GM23338 (cell line): ENCODE results near the gene MYRF. TPM values are rescaled to one million over a fixed set of nuclear protein-coding genes. Genes with fewer than 3 reads are reported as not detected.

Experiments used
- ATAC-seq: fragments of 200-7000 bp; cut with Tn5 transposase; 3 replicates; pipeline ENCODE4 v1.9.1; 2020
- DNase-seq: peaks from one replicate; pipeline ENCODE4 v3.0.0-alpha.2; 2015; ENCODE audit warnings: low spot score
- H2AFZ ChIP-seq: fragments of 200-600 bp; sonication (generic); 2 replicates; pipeline ENCODE4 v1.8.0; 2016; ENCODE audit warnings: antibody characterized with exemption, mild to moderate bottlenecking, moderate library complexity
- H3F3A ChIP-seq: fragments of 200-600 bp; sonication (generic); replicated peaks from 2 replicates; pipeline ENCODE4 v1.8.0; 2017; ENCODE audit warnings: antibody characterized with exemption, mixed run types, low read depth
- H3K27ac ChIP-seq: fragments of 200-600 bp; sonication (generic); 2 replicates; pipeline ENCODE4 v1.6.1; 2016; ENCODE audit warnings: low read depth
- H3K27me3 ChIP-seq: fragments of 200-600 bp; sonication (generic); 2 replicates; pipeline ENCODE4 v1.8.0; 2016; ENCODE audit warnings: mild to moderate bottlenecking, mixed run types, moderate library complexity; ENCODE audit not compliant: insufficient read depth
- H3K36me3 ChIP-seq: fragments of 200-600 bp; sonication (generic); 2 replicates; pipeline ENCODE4 v1.8.0; 2016; ENCODE audit warnings: mild to moderate bottlenecking; ENCODE audit not compliant: insufficient read depth
- H3K4me1 ChIP-seq: fragments of 200-600 bp; sonication (generic); 2 replicates; pipeline ENCODE4 v1.8.0; 2016; ENCODE audit warnings: mild to moderate bottlenecking, moderate library complexity; ENCODE audit not compliant: insufficient read depth
- H3K4me2 ChIP-seq: fragments of 200-600 bp; sonication (generic); 2 replicates; pipeline ENCODE4 v1.7.1; 2017; ENCODE audit warnings: mixed run types
- H3K4me3 ChIP-seq: fragments of 200-600 bp; sonication (generic); 2 replicates; pipeline ENCODE4 v1.6.1; 2016; ENCODE audit warnings: mixed run types
- H3K79me2 ChIP-seq: fragments of 200-600 bp; sonication (generic); replicated peaks from 2 replicates; pipeline ENCODE4 v1.8.0; 2017; ENCODE audit warnings: mild to moderate bottlenecking; ENCODE audit not compliant: insufficient read depth
- H3K9me2 ChIP-seq: fragments of 200-600 bp; sonication (generic); 2 replicates; pipeline ENCODE4 v1.8.0; 2017; ENCODE audit not compliant: insufficient read depth
- H4K20me1 ChIP-seq: fragments of 200-600 bp; sonication (generic); replicated peaks from 2 replicates; pipeline ENCODE4 v1.8.0; 2017; ENCODE audit warnings: mild to moderate bottlenecking; ENCODE audit not compliant: insufficient read depth
- H3K27ac Mint-ChIP-seq: 2 replicates; pipeline ENCODE4 v1.8.0; 2020; ENCODE audit warnings: inconsistent platforms, mild to moderate bottlenecking, moderate library complexity, mixed read lengths
- H3K27me3 Mint-ChIP-seq: 3 replicates; pipeline ENCODE4 v1.8.0; 2022; ENCODE audit warnings: low read depth, mild to moderate bottlenecking, moderate library complexity, mixed read lengths, inconsistent platforms; ENCODE audit not compliant: insufficient read depth, poor library complexity
- H3K36me3 Mint-ChIP-seq: 3 replicates; pipeline ENCODE4 v1.8.0; 2021; ENCODE audit warnings: low read depth, mild to moderate bottlenecking, inconsistent platforms, moderate library complexity, mixed read lengths
- H3K4me1 Mint-ChIP-seq: 3 replicates; pipeline ENCODE4 v1.8.0; 2020; ENCODE audit warnings: mild to moderate bottlenecking, inconsistent platforms, mixed read lengths
- H3K4me3 Mint-ChIP-seq: 3 replicates; pipeline ENCODE4 v1.8.0; 2021; ENCODE audit warnings: moderate library complexity, mild to moderate bottlenecking, inconsistent platforms, mixed read lengths
- H3K9me3 Mint-ChIP-seq: 3 replicates; pipeline ENCODE4 v1.8.0; 2020; ENCODE audit warnings: moderate library complexity, mild to moderate bottlenecking, inconsistent platforms, mixed read lengths
- CREB1 ChIP-seq: fragments of 250-450 bp; sonication (Bioruptor Pico); IDR thresholded peaks from 2 replicates; pipeline ENCODE4 v1.5.0; 2020; ENCODE audit warnings: low read depth, mild to moderate bottlenecking, moderate library complexity
- CTCF ChIP-seq, 2 experiments: fragments of 200-600 bp in 1 of 2; sonication (generic) in 1 of 2; conservative IDR thresholded peaks; 2 replicates each; pipeline versions ENCODE4 v1.5.1 to v1.6.1; 2016 to 2017; ENCODE audit warnings: antibody characterized with exemption in 2 of 2, low read depth in 2 of 2, mild to moderate bottlenecking in 2 of 2, moderate library complexity in 1 of 2
- ETS1 ChIP-seq: IDR thresholded peaks from 2 replicates; pipeline ENCODE4 v1.6.1; 2016; ENCODE audit warnings: antibody characterized with exemption
- EZH2phosphoT487 ChIP-seq: fragments of 200-600 bp; sonication (generic); IDR thresholded peaks from one replicate; pipeline ENCODE4 v1.8.1; 2018; ENCODE audit warnings: antibody characterized with exemption; ENCODE audit not compliant: unreplicated experiment
- NANOG ChIP-seq: IDR thresholded peaks from 2 replicates; pipeline ENCODE4 v1.6.1; 2016; ENCODE audit warnings: antibody characterized with exemption, borderline replicate concordance
- POLR2AphosphoS5 ChIP-seq: IDR thresholded peaks from 2 replicates; pipeline ENCODE4 v1.6.1; 2016; ENCODE audit warnings: antibody characterized with exemption, low read depth
- REST ChIP-seq: IDR thresholded peaks from one replicate; pipeline ENCODE4 v1.6.1; 2018; ENCODE audit warnings: antibody characterized with exemption; ENCODE audit not compliant: unreplicated experiment
- STAT1 ChIP-seq: IDR thresholded peaks from one replicate; pipeline ENCODE4 v1.6.1; 2016; ENCODE audit warnings: antibody characterized with exemption; ENCODE audit not compliant: unreplicated experiment
- ZNF331 ChIP-seq: fragments of 250-450 bp; sonication (Bioruptor Pico); IDR thresholded peaks from 2 replicates; pipeline ENCODE4 v1.5.0; 2020; ENCODE audit warnings: low read depth, mild to moderate bottlenecking, moderate library complexity
- ZNF462 ChIP-seq: fragments of 250-450 bp; sonication (Bioruptor Pico); IDR thresholded peaks from 2 replicates; pipeline ENCODE4 v1.5.0; 2020; ENCODE audit warnings: mild to moderate bottlenecking, moderate library complexity
- polyA plus RNA-seq: library from polyadenylated mRNA; unstranded; fragments of >200 nt; fragmentation: Nextera tagmentation; extraction: Ambion mirVana; gene quantifications from 2 replicates; pipeline ENCODE4 v1.2.1, GENCODE V29; 2016
- total RNA-seq: library from RNA; depleted of rRNA; stranded (reverse); fragments of >200 nt; shearing (Covaris generic); gene quantifications from 2 replicates; pipeline ENCODE4 v1.2.3, GENCODE V29; 2014

MYRF gene
- total and polyA plus RNA-seq, 2 experiments from 2014 or later, result 1.9 to 5.5 TPM

GRCh38 chr11:61795876-61796526 lies 43.6 kb downstream of the MYRF start:
- no peak overlapping the region for H3K4me2 ChIP-seq
- H3K27ac ChIP-seq, result no peak overlapping the region
- H3K36me3 ChIP-seq, result peaks cover 4% of the 10 kb centered on the region
- no peak overlapping the region for H2AFZ ChIP-seq
- peaks cover 4% of the 10 kb centered on the region for H3K27me3 Mint-ChIP-seq
- H3K4me3 ChIP-seq, result no peak overlapping the region
- 0 out of 2 replicates have a peak, but pooled peaks cover 5% of the 10 kb centered on the region for H3K4me1 ChIP-seq
- H3K79me2 ChIP-seq, result peaks cover 47% of the 10 kb centered on the region
- no peaks in the 10 kb centered on the region for H3K27me3 ChIP-seq
- no peaks in the 10 kb centered on the region for H3K9me2 ChIP-seq
- no peaks in the 10 kb centered on the region for H3K9me3 Mint-ChIP-seq
- peaks cover 27% of the 10 kb centered on the region; the same call in 1 of the 2 replicates for H3F3A ChIP-seq
- H3K4me3 Mint-ChIP-seq, result no peak overlapping the region
- no peak for TF ChIP-seq NANOG
- TF ChIP-seq ETS1, result no peak
- TF ChIP-seq ZNF331, result no peak
- no peak for TF ChIP-seq STAT1
- TF ChIP-seq POLR2AphosphoS5, result no peak
- TF ChIP-seq CTCF (conservative IDR thresholded peaks at IDR 0.05; ENCODE audit: low read depth in 2 of 2), result no peak
- no peak for TF ChIP-seq ZNF462 (CRISPR knock-in tag)
- TF ChIP-seq CREB1 (CRISPR knock-in tag), result no peak
- no peak for TF ChIP-seq REST
- no peak for TF ChIP-seq EZH2phosphoT487
- H3K36me3 Mint-ChIP-seq, result peaks cover 66% of the 10 kb centered on the region
- H3K4me1 Mint-ChIP-seq, result peaks cover 17% of the 10 kb centered on the region
- H3K27ac Mint-ChIP-seq, result no peak overlapping the region
- H4K20me1 ChIP-seq, result peaks cover 4% of the 10 kb centered on the region; the same call in 1 of the 2 replicates
- no peak for DNase-seq
- no peak for ATAC-seq
